Measurements from ENCODE around the gene MYO18B.

The MYO18B gene

DNA sequence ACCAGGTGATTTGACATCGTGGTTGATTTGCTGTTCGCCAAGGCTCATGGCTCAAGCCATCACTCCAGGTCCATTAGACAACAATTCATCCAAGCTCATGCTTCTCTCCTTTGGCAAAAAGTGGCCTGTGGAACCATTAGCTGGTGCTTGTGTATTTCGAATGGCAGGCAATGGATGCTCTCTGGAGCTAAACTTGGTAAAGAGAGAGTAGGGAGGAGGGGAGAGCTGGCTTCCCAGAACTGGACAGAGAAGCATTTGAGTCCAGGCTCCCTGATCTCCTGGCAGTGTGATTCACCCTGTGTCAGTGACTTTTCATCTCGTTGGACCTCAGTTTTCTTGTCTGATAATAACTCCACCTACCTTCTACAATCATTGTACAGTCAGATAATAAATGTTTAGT, 64.6 kb downstream of the MYO18B start:
- no peak for DNase-seq (ENCODE audit: extremely low read depth, insufficient read length)
- Histone ChIP-seq H3K36me3 (ENCODE audit: control insufficient read depth, insufficient read depth, low read length) (no peaks in the 10 kb centered on the region), H3K4me3 (replicated peaks; ENCODE audit: low read depth, low read length) (no peak overlapping the region), H3K27me3 (replicated peaks; ENCODE audit: control insufficient read depth, insufficient read depth, low read length) (no peaks in the 10 kb centered on the region; the same call in 1 of the 2 replicates)
- TF ChIP-seq, protein P1, sequence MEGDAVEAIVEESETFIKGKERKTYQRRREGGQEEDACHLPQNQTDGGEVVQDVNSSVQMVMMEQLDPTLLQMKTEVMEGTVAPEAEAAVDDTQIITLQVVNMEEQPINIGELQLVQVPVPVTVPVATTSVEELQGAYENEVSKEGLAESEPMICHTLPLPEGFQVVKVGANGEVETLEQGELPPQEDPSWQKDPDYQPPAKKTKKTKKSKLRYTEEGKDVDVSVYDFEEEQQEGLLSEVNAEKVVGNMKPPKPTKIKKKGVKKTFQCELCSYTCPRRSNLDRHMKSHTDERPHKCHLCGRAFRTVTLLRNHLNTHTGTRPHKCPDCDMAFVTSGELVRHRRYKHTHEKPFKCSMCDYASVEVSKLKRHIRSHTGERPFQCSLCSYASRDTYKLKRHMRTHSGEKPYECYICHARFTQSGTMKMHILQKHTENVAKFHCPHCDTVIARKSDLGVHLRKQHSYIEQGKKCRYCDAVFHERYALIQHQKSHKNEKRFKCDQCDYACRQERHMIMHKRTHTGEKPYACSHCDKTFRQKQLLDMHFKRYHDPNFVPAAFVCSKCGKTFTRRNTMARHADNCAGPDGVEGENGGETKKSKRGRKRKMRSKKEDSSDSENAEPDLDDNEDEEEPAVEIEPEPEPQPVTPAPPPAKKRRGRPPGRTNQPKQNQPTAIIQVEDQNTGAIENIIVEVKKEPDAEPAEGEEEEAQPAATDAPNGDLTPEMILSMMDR (IDR thresholded peaks at IDR 0.05; ENCODE audit: insufficient read depth, low read length, poor library complexity, severe bottlenecking) = no peak

DNA sequence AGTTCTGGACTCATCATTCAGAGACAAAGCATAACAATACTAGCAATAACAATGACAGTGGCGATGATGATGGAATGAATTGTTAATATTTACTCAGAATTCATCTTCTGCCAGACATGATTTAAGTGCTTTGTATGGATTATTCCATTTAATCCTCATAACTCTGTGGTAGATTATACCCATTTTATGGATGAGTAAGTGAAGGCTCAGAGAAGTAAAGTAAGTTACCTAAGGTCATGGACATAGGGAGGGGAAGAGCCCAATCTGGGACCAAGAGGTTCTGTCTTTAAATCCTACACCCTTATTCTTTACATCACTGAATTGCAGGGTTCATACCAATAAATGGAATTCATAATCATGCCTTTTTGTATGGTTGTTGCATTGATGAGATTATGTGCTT, 72.7 kb downstream of the MYO18B start:
- Histone ChIP-seq H3K4me3 (replicated peaks; ENCODE audit: low read depth, low read length) (no peak overlapping the region), H3K36me3 (ENCODE audit: control insufficient read depth, insufficient read depth, low read length) (no peaks in the 10 kb centered on the region), H3K27me3 (replicated peaks; ENCODE audit: control insufficient read depth, insufficient read depth, low read length) (no peaks in the 10 kb centered on the region; the same call in none of the 2 replicates)
- no peak for DNase-seq (ENCODE audit: extremely low read depth, insufficient read length)
- TF ChIP-seq, protein P1 (IDR thresholded peaks at IDR 0.05; ENCODE audit: insufficient read depth, low read length, poor library complexity, severe bottlenecking) = no peak

DNA sequence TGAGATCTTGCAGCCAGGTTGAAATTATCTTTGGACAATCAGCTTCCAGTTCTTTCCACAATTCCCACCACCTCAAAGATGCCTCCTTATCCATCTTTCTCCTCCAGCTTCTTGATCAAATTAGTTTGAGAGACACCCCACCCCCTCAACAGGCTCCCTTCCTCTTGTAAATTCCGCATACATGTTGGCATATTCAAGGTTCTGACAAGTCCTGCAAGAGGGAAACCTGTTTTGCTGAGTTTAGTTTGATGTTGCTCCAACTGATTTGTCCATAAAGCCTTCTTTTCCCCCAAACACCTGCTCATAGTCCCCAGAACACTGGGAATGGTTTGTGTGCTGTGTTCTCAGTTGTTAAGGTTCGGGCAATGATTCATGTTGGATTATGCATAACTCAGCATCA, 73.6 kb downstream of the MYO18B start:
- no peak for DNase-seq (ENCODE audit: extremely low read depth, insufficient read length)
- H3K27me3 ChIP-seq (replicated peaks; ENCODE audit: control insufficient read depth, insufficient read depth, low read length) = no peaks in the 10 kb centered on the region; the same call in none of the 2 replicates
- no peaks in the 10 kb centered on the region for H3K36me3 ChIP-seq (ENCODE audit: control insufficient read depth, insufficient read depth, low read length)
- H3K4me3 ChIP-seq (replicated peaks; ENCODE audit: low read depth, low read length) = no peak overlapping the region
- TF ChIP-seq, protein P1 (IDR thresholded peaks at IDR 0.05; ENCODE audit: insufficient read depth, low read length, poor library complexity, severe bottlenecking) = no peak

DNA sequence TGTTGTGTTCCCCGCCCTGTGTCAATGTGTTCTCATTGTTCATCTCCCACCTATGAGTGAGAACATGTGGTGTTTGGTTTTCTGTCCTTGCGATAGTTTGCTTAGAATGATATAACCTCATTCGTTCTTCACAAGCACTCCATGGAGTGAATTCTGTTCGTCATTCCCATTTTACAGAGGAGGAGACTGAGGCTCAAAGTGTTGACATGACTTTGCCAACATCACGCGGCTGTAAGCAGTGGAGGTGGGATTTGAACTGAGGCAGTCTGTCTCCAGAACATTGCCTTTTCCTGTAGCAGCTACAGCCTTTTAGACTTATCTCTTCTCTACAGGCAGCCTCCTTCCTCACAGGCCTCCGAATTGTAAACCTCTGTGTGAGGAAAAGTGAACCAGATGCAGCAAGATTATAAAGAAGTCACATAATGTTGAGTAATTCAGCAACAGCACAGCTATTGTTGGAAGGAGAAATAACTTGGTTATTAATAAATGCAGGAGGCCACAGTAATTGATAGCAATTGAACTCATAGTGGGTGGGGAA, 74.6 kb downstream of the MYO18B start:
- Histone ChIP-seq H3K36me3 (ENCODE audit: control insufficient read depth, insufficient read depth, low read length) (no peaks in the 10 kb centered on the region), H3K27me3 (replicated peaks; ENCODE audit: control insufficient read depth, insufficient read depth, low read length) (no peaks in the 10 kb centered on the region; the same call in none of the 2 replicates), H3K4me3 (replicated peaks; ENCODE audit: low read depth, low read length) (no peak overlapping the region)
- DNase-seq (ENCODE audit: extremely low read depth, insufficient read length) = no peak
- TF ChIP-seq, protein P1 (IDR thresholded peaks at IDR 0.05; ENCODE audit: insufficient read depth, low read length, poor library complexity, severe bottlenecking) = no peak

DNA sequence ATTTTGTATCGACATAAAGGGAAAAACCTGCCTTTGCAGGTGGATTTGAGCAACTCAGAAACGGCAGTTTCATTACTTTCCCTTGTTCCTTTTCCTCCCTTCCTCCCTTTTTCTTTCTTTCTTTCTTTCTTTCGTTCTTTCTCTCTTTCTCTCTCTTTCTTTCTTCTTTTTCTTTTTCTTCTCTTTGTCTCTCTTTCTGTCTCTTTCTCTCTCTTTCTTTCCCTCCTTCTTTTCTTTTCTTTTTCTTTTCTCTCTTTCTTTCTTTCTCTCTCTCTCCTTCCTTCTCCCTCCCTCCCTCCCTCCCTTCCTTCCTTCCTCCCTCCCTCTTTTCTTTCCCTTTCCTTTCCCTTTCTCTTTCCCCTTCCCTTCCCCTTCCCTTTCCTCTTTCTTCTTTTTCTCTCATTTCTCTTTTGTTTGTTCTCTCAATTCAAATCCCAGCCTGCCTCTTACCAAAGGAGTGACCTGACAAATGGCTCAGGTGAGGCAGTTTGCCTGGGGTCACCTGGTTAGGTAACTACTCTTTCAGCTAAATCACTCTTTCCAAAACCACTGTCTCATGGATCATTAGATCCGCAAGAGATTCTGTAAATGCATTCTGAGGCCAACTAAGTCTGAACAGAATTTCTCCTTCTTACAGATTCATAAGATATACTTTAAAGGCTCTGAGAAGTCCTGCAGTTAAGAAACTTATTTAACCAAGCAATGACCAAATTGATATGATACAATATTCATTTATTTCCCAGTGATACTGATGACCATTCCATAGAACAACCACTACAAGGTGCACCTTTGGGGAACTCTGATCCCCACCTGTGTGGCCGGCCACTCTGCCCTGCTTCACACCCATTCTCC, 75.3 kb downstream of the MYO18B start:
- no peaks in the 10 kb centered on the region for H3K36me3 ChIP-seq (ENCODE audit: control insufficient read depth, insufficient read depth, low read length)
- no peak for DNase-seq (ENCODE audit: extremely low read depth, insufficient read length)
- no peak overlapping the region for H3K4me3 ChIP-seq (replicated peaks; ENCODE audit: low read depth, low read length)
- TF ChIP-seq, protein P1 (IDR thresholded peaks at IDR 0.05; ENCODE audit: insufficient read depth, low read length, poor library complexity, severe bottlenecking) = no peak
- no peaks in the 10 kb centered on the region; the same call in none of the 2 replicates for H3K27me3 ChIP-seq (replicated peaks; ENCODE audit: control insufficient read depth, insufficient read depth, low read length)

Measured in GM06990 (cell line).